GM10248 (cell line): Measurements from ENCODE around the gene SYT13.

Experiments
- CTCF ChIA-PET: fragments of 300-600 bp; sonication (Branson Sonifier 250); formaldehyde crosslinking; extraction: SDS; loops from one replicate; lab custom pipeline; 2021; ENCODE audit warnings: antibody characterized with exemption; lab: Yijun Ruan, JAX
- POLR2A ChIA-PET: fragments of 350-650 bp; sonication (Branson Sonifier 250); formaldehyde crosslinking; extraction: SDS; loops from one replicate; lab custom pipeline; 2020; ENCODE audit warnings: antibody characterized with exemption; lab: Yijun Ruan, JAX
- DNase-seq: peaks from one replicate; pipeline ENCODE4 v3.0.0; 2012; ENCODE audit errors: extremely low spot score
- TF ChIP-seq, protein P1 (sequence below): IDR thresholded peaks from 2 replicates; pipeline ENCODE4 v1.5.1; 2012; ENCODE audit warnings: mild to moderate bottlenecking, low read depth; ENCODE audit errors: extremely low read depth, missing control alignments, control extremely low read depth

The SYT13 gene

GRCh38 chr11:45285250-45285828 is 802 bp downstream of the SYT13 start:
- POLR2A ChIA-PET, result no interaction called here
- TF ChIP-seq, protein P1, sequence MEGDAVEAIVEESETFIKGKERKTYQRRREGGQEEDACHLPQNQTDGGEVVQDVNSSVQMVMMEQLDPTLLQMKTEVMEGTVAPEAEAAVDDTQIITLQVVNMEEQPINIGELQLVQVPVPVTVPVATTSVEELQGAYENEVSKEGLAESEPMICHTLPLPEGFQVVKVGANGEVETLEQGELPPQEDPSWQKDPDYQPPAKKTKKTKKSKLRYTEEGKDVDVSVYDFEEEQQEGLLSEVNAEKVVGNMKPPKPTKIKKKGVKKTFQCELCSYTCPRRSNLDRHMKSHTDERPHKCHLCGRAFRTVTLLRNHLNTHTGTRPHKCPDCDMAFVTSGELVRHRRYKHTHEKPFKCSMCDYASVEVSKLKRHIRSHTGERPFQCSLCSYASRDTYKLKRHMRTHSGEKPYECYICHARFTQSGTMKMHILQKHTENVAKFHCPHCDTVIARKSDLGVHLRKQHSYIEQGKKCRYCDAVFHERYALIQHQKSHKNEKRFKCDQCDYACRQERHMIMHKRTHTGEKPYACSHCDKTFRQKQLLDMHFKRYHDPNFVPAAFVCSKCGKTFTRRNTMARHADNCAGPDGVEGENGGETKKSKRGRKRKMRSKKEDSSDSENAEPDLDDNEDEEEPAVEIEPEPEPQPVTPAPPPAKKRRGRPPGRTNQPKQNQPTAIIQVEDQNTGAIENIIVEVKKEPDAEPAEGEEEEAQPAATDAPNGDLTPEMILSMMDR, result no peak
- no peak for DNase-seq
- CTCF ChIA-PET, result interaction anchor here (1.8 to 2.1 kb wide), 2 partner anchors 175 to 358 kb away, joined by 5 to 6 read pairs; no protein-coding TSS in a partner anchor

DNA sequence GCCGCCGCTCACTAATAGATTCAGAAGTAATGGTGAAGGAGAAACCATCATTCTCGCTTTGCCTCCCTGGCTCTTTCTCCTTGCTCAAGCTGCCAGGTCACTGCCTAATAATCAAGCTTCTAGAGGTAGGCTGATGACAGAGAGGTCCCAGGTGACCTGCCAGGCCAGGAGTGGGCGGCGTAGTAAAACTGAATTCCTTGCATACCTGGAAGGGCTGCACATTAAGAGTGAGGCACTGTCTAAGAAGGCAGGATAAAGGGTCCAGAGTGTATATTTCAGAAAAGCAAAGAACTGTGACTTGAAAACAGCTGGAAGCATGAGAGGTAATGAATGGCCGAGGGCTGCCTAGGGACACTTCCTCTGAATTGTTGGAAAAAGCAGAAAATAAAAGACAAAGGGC is 4.1 kb downstream of the SYT13 start:
- TF ChIP-seq, protein P1, result no peak
- DNase-seq, result no peak
- ChIA-PET POLR2A (no interaction called here), CTCF (interaction anchor here (0.9 kb wide), 1 partner anchor 346 kb away, joined by 3 read pairs; no protein-coding TSS in a partner anchor)

GRCh38 chr11:45280449-45280848 is 5.7 kb downstream of the SYT13 start:
- CTCF ChIA-PET, result no interaction called here
- no peak for DNase-seq
- POLR2A ChIA-PET, result no interaction called here
- TF ChIP-seq, protein P1, result no peak

DNA sequence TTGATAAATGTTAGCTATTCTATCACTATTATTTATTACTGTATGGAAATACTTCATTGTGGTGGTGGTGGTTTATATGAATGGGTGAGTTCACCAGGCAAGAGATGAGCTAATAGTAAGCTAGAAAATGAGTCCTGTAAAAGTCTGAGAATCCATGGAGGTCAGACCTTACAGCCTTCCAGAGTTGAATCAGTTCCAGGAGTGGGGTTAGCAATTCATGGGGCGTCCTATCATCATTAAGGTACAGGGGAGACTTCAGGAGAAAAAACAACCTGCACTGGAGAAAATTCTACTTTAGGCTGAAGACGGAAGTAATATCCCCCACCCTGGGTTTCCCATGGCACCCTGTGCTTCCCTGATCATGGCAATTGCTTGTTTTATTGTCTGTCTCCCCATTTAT is 6.5 kb downstream of the SYT13 start:
- POLR2A ChIA-PET, result no interaction called here
- CTCF ChIA-PET, result interaction anchor here (1.2 kb wide), 2 partner anchors 8 to 176 kb away, joined by 4 to 6 read pairs; no protein-coding TSS in a partner anchor
- TF ChIP-seq, protein P1, result no peak
- no peak for DNase-seq

GRCh38 chr11:45278714-45279113 is 7.4 kb downstream of the SYT13 start:
- TF ChIP-seq, protein P1, result no peak
- CTCF ChIA-PET, result interaction anchor here (1.2 kb wide), 2 partner anchors 9 to 175 kb away, joined by 4 to 6 read pairs; no protein-coding TSS in a partner anchor
- POLR2A ChIA-PET, result no interaction called here
- DNase-seq, result no peak

GRCh38 chr11:45275828-45276227 is 10.3 kb downstream of the SYT13 start:
- DNase-seq, result no peak
- CTCF ChIA-PET, result no interaction called here
- POLR2A ChIA-PET, result no interaction called here
- TF ChIP-seq, protein P1, result no peak
